Tibial nerve (tissue), 4 donors: ENCODE measurements around the gene FRAS1. TPM values are rescaled to one million over a fixed set of nuclear protein-coding genes. Genes with fewer than 3 reads are reported as not detected.
"Not testable (repeated sequence)": the region's sequence is repeated elsewhere in the genome, so short reads cannot be mapped to it uniquely, and the experiment has no call there.

Source experiments
- DNase-seq, 2 donors: peaks; one replicate each; pipeline ENCODE4 v3.0.0-alpha.2; 2019; ENCODE audit warnings: low spot score in 2 of 2
- H3K27ac ChIP-seq, 4 donors: fragments of 200-600 bp; sonication (generic) in 3 of 4; one replicate each; pipeline ENCODE4 v1.5.1; 2017 to 2019; ENCODE audit warnings: mild to moderate bottlenecking in 1 of 4
- H3K27me3 ChIP-seq, 2 donors: fragments of 200-600 bp; sonication (generic) in 1 of 2; one replicate each; pipeline versions ENCODE4 v1.5.1 to v1.6.0; 2017 to 2019
- H3K36me3 ChIP-seq, 3 donors: fragments of 200-600 bp; sonication (generic); one replicate each; pipeline ENCODE4 v1.5.1; 2018 to 2019
- H3K4me1 ChIP-seq, 4 donors: fragments of 200-600 bp; sonication (generic) in 3 of 4; one replicate each; pipeline ENCODE4 v1.5.1; 2017 to 2019
- H3K4me3 ChIP-seq, 4 donors: fragments of 200-600 bp; sonication (generic) in 3 of 4; one replicate each; pipeline ENCODE4 v1.5.1; 2017 to 2019; ENCODE audit warnings: mild to moderate bottlenecking in 1 of 4, moderate library complexity in 1 of 4
- H3K9me3 ChIP-seq, 4 donors: fragments of 200-600 bp; sonication (generic) in 3 of 4; one replicate each; pipeline ENCODE4 v1.5.1; 2017 to 2019
- CTCF ChIP-seq, 5 experiments: fragments of 200-600 bp in 3 of 5; fragments of 450-650 bp in 2 of 5; sonication (generic) in 3 of 5; IDR thresholded peaks; one replicate each; pipeline ENCODE4 v1.5.1; 2016 to 2019; ENCODE audit warnings: antibody characterized with exemption in 5 of 5, mild to moderate bottlenecking in 3 of 5, moderate library complexity in 2 of 5
- EP300 ChIP-seq, 2 donors: sonication (generic); formaldehyde crosslinking; IDR thresholded peaks; one replicate each; pipeline ENCODE4 v1.6.1; 2017; ENCODE audit warnings: antibody characterized with exemption in 2 of 2, mild to moderate bottlenecking in 1 of 2
- POLR2A ChIP-seq, 2 donors: fragments of 450-650 bp; IDR thresholded peaks; one replicate each; pipeline ENCODE4 v1.6.1; 2017; ENCODE audit warnings: antibody characterized with exemption in 2 of 2, mild to moderate bottlenecking in 2 of 2, moderate library complexity in 2 of 2
- WGBS, 2 donors: methylation state at CpG; one replicate each; pipeline ENCODE4 v1.1.5; 2018; 5-methylcytosine and 5-hydroxymethylcytosine counted together
- total RNA-seq, 4 donors: library from RNA; depleted of rRNA; stranded (reverse); fragments of >200 nt; gene quantifications; one replicate each; pipeline ENCODE4 v1.1.0, GENCODE V29; 2016

The FRAS1 gene
- total RNA-seq, 4 donors from 2014 or later, result 3.9 to 6.6 (median 5.1) TPM

- TF ChIP-seq EP300 (IDR thresholded peaks at IDR 0.05), result no peak
- no peak for TF ChIP-seq CTCF (IDR thresholded peaks at IDR 0.05)
- TF ChIP-seq POLR2A (IDR thresholded peaks at IDR 0.05), result no peak
- no peaks in the 10 kb centered on the region for H3K9me3 ChIP-seq
- no peak overlapping the region for H3K4me3 ChIP-seq
- no peak overlapping the region for H3K27ac ChIP-seq
- DNase-seq, result no peak
- 70 to 72% methylated on average over 9 of the region's 9 CpGs for WGBS, 2 donors
- no peaks in the 10 kb centered on the region for H3K27me3 ChIP-seq
- peaks cover 0 to 1% (median 0%) of the 10 kb centered on the region in 4 donors for H3K4me1 ChIP-seq
- no peaks in the 10 kb centered on the region for H3K36me3 ChIP-seq
Observed at GRCh38 chr4:78325271-78326157, 268.4 kb downstream of the FRAS1 start.

GRCh38 chr4:78328591-78328990, 271.5 kb downstream of the FRAS1 start:
- WGBS, 2 donors, result 56 to 85% methylated on average over 2 of the region's 2 CpGs

GRCh38 chr4:78331186-78331585, 274.1 kb downstream of the FRAS1 start:
- DNase-seq, result no peak
- 97% methylated on average over 2 of the region's 2 CpGs for WGBS, 2 donors
- Histone ChIP-seq H3K9me3 (no peaks in the 10 kb centered on the region), H3K4me1 (peaks cover 0 to 1% (median 0%) of the 10 kb centered on the region in 4 donors), H3K36me3 (peaks cover 0 to 8% (median 0%) of the 10 kb centered on the region in 3 donors), H3K4me3 (no peak overlapping the region), H3K27ac (no peak overlapping the region), H3K27me3 (no peaks in the 10 kb centered on the region)
- no peak for TF ChIP-seq CTCF (IDR thresholded peaks at IDR 0.05)
- no peak for TF ChIP-seq EP300 (IDR thresholded peaks at IDR 0.05)
- TF ChIP-seq POLR2A (IDR thresholded peaks at IDR 0.05), result no peak

More at GRCh38 chr4:78328591-78328990, 271.5 kb downstream of the FRAS1 start:
- not testable (repeated sequence) for H3K36me3 ChIP-seq, H3K27me3 ChIP-seq, H3K4me3 ChIP-seq, H3K9me3 ChIP-seq, H3K27ac ChIP-seq, DNase-seq, H3K4me1 ChIP-seq

GRCh38 chr4:78331965-78332364, 274.8 kb downstream of the FRAS1 start:
- H3K4me3 ChIP-seq, result no peak overlapping the region
- WGBS, 2 donors, result 83 to 85% methylated on average over 5 of the region's 5 CpGs
- no peak for TF ChIP-seq POLR2A (IDR thresholded peaks at IDR 0.05)
- TF ChIP-seq EP300 (IDR thresholded peaks at IDR 0.05), result no peak
- no peak for TF ChIP-seq CTCF (IDR thresholded peaks at IDR 0.05)

GRCh38 chr4:78332976-78333375, 275.9 kb downstream of the FRAS1 start:
- Histone ChIP-seq H3K27ac (no peak overlapping the region), H3K9me3 (no peaks in the 10 kb centered on the region), H3K4me1 (peaks cover 0 to 9% (median 0%) of the 10 kb centered on the region in 4 donors), H3K36me3 (peaks cover 0 to 8% (median 0%) of the 10 kb centered on the region in 3 donors), H3K4me3 (no peak overlapping the region), H3K27me3 (no peaks in the 10 kb centered on the region)
- 76 to 83% methylated on average over 1 of the region's 1 CpG for WGBS, 2 donors
- DNase-seq, result no peak
- TF ChIP-seq EP300 (IDR thresholded peaks at IDR 0.05) (no peak), CTCF (IDR thresholded peaks at IDR 0.05) (no peak), POLR2A (IDR thresholded peaks at IDR 0.05) (no peak)

More at GRCh38 chr4:78331965-78332364, 274.8 kb downstream of the FRAS1 start:
- Histone ChIP-seq H3K36me3 (peaks cover 0 to 8% (median 0%) of the 10 kb centered on the region in 3 donors), H3K27me3 (no peaks in the 10 kb centered on the region), H3K9me3 (no peaks in the 10 kb centered on the region), H3K27ac (no peak overlapping the region), H3K4me1 (peaks cover 0 to 9% (median 0%) of the 10 kb centered on the region in 4 donors)
- no peak for DNase-seq
